ENCODE measurements around the gene YTHDF1.

DNA sequence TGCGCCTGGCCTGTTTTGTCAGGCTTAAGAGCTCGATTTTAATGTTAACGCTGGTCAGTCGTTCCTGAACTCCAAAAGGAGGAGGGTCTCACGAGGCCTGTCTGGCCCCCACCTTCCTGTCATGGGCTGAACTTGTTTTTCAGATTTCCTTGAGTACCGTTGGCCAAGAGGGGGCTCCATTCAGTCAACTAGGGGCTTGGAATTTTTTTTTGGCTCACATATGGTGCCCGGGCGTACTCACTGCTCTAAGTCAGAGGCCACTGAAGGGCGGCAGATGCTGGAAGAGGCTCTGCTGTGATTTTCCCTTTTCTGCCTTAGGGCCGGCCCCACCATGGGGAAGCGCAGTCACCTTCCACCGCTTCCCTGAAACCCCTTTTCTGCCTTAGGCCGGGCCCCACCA lies 12.9 kb upstream of the YTHDF1 start:
- TF ChIP-seq SMC3 (IDR thresholded peaks at IDR 0.05): no peak
- TF ChIP-seq, protein P1, sequence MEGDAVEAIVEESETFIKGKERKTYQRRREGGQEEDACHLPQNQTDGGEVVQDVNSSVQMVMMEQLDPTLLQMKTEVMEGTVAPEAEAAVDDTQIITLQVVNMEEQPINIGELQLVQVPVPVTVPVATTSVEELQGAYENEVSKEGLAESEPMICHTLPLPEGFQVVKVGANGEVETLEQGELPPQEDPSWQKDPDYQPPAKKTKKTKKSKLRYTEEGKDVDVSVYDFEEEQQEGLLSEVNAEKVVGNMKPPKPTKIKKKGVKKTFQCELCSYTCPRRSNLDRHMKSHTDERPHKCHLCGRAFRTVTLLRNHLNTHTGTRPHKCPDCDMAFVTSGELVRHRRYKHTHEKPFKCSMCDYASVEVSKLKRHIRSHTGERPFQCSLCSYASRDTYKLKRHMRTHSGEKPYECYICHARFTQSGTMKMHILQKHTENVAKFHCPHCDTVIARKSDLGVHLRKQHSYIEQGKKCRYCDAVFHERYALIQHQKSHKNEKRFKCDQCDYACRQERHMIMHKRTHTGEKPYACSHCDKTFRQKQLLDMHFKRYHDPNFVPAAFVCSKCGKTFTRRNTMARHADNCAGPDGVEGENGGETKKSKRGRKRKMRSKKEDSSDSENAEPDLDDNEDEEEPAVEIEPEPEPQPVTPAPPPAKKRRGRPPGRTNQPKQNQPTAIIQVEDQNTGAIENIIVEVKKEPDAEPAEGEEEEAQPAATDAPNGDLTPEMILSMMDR (IDR thresholded peaks at IDR 0.05): no peak
- TF ChIP-seq EHF (CRISPR knock-in tag; IDR thresholded peaks at IDR 0.05): no peak
- TF ChIP-seq, protein P2, sequence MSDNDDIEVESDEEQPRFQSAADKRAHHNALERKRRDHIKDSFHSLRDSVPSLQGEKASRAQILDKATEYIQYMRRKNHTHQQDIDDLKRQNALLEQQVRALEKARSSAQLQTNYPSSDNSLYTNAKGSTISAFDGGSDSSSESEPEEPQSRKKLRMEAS (IDR thresholded peaks at IDR 0.05): no peak
- TF ChIP-seq NFE2L2 (conservative IDR thresholded peaks at IDR 0.05; ENCODE audit: low read length): no peak
- no peak for TF ChIP-seq POLR2A (IDR thresholded peaks at IDR 0.05; ENCODE audit: low read length)
- TF ChIP-seq MAFK (IDR thresholded peaks at IDR 0.05; ENCODE audit: partially characterized antibody): no peak
- no peak for TF ChIP-seq POLR2AphosphoS2 (conservative IDR thresholded peaks at IDR 0.05; ENCODE audit: low read length)
